Natural killer cell (primary cell): Measurements from ENCODE around the gene NFIA. TPM values are rescaled to one million over a fixed set of nuclear protein-coding genes. Genes with fewer than 3 reads are reported as not detected.

Experiments used
- ATAC-seq, 3 donors: fragments of 150-1000 bp in 2 of 3; fragments of 200-7000 bp in 1 of 3; cut with Tn5 transposase; 1 replicate in 1 of 3; 2 replicates in 2 of 3; pipeline ENCODE4 v1.10.0; 2021; ENCODE audit warnings: mild to moderate bottlenecking in 2 of 3, moderate library complexity in 2 of 3
- DNase-seq, 2 donors: peaks; one replicate each; pipeline versions ENCODE4 v3.0.0 to v3.0.0-alpha.2; 2013 to 2021; ENCODE audit warnings: mixed read lengths in 1 of 2
- H3K27ac ChIP-seq: one replicate; pipeline ENCODE4 v1.5.1; 2013; ENCODE audit warnings: mild to moderate bottlenecking, low read length
- H3K27me3 ChIP-seq: one replicate; pipeline ENCODE4 v1.6.1; 2013; ENCODE audit warnings: low read length; ENCODE audit not compliant: control insufficient read depth, insufficient read depth
- H3K36me3 ChIP-seq: one replicate; pipeline ENCODE4 v1.6.1; 2013; ENCODE audit warnings: low read length; ENCODE audit not compliant: control insufficient read depth, insufficient read depth
- H3K4me1 ChIP-seq: one replicate; pipeline ENCODE4 v1.6.1; 2013; ENCODE audit warnings: low read length; ENCODE audit not compliant: control insufficient read depth, insufficient read depth
- H3K4me3 ChIP-seq: one replicate; pipeline ENCODE4 v1.5.1; 2013; ENCODE audit warnings: low read length
- H3K9me3 ChIP-seq: one replicate; pipeline ENCODE4 v1.6.1; 2013; ENCODE audit warnings: low read length; ENCODE audit not compliant: control insufficient read depth, insufficient read depth
- H3K27ac Mint-ChIP-seq, 2 donors: one replicate each; pipeline ENCODE4 v1.8.0; 2022; ENCODE audit warnings: mild to moderate bottlenecking in 2 of 2, mixed read lengths in 2 of 2, moderate library complexity in 1 of 2
- H3K27me3 Mint-ChIP-seq, 2 donors: one replicate each; pipeline ENCODE4 v1.8.0; 2022; ENCODE audit warnings: low read depth in 2 of 2, mixed read lengths in 2 of 2
- H3K36me3 Mint-ChIP-seq: one replicate; pipeline ENCODE4 v1.8.0; 2022; ENCODE audit warnings: mixed read lengths
- H3K4me1 Mint-ChIP-seq, 2 donors: one replicate each; pipeline ENCODE4 v1.8.0; 2022; ENCODE audit warnings: mixed read lengths in 2 of 2
- H3K4me3 Mint-ChIP-seq: one replicate; pipeline ENCODE4 v1.8.0; 2022; ENCODE audit warnings: mild to moderate bottlenecking, moderate library complexity, mixed read lengths
- H3K9me3 Mint-ChIP-seq, 2 donors: one replicate each; pipeline ENCODE4 v1.8.0; 2022; ENCODE audit warnings: mixed read lengths in 2 of 2
- WGBS: methylation state at CpG from one replicate; pipeline ENCODE4 v1.1.7; 2013; ENCODE audit warnings: missing lambda C conversion rate; ENCODE audit not compliant: insufficient coverage; 5-methylcytosine and 5-hydroxymethylcytosine counted together
- intact Hi-C: fragments of 100-400 bp; cut with micrococcal nuclease; formaldehyde crosslinking; loops from one replicate; pipeline ENCODE4 v1.14.2; 2022
- total RNA-seq, 4 donors: library from RNA; stranded (reverse); fragments of 120-200 nt in 1 of 4; gene quantifications; one replicate each; pipeline versions ENCODE4 v1.2.3 to v1.2.4, GENCODE V29; 2013 to 2022
- TF ChIP-seq, protein P1 (sequence below): fragments of 200-600 bp; IDR thresholded peaks from one replicate; pipeline ENCODE4 v1.8.0; 2022; ENCODE audit warnings: antibody characterized with exemption

The NFIA gene
- total RNA-seq, 3 donors from 2014 or later (not counting 1 experiment from before 2014, with no cell fraction given), result 3.5 to 6.5 (median 3.6) TPM

DNA sequence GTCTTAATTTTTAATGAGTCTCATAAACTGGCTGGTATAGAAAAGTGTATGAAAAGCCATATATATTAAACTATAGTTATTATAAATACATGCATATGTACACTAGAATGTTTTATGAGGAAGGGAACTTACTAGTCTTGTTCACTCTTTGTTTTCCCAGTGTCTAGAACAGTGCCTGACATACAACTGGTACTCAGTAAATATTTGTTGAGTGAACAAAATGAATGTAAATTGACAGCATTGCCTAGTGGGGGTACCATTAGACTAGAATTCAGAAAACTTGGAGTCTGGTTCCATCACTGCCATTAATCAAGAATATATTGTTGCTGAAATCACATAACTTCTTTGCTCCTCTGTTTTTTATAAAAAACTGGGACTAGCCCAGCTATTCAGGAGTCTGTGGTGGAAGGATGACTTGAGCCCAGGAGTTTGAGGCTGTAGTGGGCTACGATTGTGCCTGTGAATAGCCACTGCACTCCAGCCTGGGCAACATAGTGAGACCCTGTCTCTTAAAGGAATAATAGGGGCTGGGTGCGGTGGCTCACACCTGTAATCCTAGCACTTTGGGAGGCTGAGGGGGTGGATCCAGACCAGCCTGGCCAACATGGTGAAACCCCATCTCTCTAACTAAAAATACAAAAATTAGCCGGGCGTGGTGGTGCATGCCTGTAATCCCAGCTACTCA, 51.1 kb downstream of the NFIA start:
- Mint-ChIP-seq H3K27me3 (peaks cover 22 to 61% of the 10 kb centered on the region in 2 donors), H3K9me3 (no peaks in the 10 kb centered on the region), H3K4me1 (no peaks in the 10 kb centered on the region), H3K27ac (no peak overlapping the region), H3K4me3 (no peak overlapping the region), H3K36me3 (no peaks in the 10 kb centered on the region)
- Histone ChIP-seq H3K27me3 (peaks cover 7% of the 10 kb centered on the region), H3K4me1 (no peaks in the 10 kb centered on the region), H3K27ac (no peak overlapping the region), H3K9me3 (no peaks in the 10 kb centered on the region), H3K4me3 (no peak overlapping the region), H3K36me3 (no peaks in the 10 kb centered on the region)
- TF ChIP-seq, protein P1, sequence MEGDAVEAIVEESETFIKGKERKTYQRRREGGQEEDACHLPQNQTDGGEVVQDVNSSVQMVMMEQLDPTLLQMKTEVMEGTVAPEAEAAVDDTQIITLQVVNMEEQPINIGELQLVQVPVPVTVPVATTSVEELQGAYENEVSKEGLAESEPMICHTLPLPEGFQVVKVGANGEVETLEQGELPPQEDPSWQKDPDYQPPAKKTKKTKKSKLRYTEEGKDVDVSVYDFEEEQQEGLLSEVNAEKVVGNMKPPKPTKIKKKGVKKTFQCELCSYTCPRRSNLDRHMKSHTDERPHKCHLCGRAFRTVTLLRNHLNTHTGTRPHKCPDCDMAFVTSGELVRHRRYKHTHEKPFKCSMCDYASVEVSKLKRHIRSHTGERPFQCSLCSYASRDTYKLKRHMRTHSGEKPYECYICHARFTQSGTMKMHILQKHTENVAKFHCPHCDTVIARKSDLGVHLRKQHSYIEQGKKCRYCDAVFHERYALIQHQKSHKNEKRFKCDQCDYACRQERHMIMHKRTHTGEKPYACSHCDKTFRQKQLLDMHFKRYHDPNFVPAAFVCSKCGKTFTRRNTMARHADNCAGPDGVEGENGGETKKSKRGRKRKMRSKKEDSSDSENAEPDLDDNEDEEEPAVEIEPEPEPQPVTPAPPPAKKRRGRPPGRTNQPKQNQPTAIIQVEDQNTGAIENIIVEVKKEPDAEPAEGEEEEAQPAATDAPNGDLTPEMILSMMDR, result no peak
- no peak for ATAC-seq
- 93% methylated on average over 4 of the region's 4 CpGs for WGBS
- DNase-seq, result no peak
- intact Hi-C loops, result no loop called here

DNA sequence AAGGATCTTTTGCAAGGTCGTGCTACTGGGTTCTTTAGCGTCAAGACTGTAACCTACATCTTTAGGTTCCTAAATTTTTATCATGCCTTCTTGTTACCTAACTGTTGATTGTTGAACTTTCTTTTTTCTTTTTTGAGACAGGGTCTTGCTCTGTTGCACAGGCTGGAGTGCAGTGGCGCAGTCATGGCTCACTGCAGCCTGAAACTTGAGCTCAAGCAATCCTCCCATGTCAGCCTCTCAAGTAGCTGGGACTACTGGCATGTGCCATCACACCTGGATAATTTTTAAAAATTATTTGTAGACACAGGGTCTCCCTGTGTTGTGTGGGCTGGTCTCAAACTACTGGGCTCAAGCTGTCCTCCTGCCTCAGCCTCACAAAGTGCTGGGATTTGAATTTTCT, 52.9 kb downstream of the NFIA start:
- no peaks in the 10 kb centered on the region for H3K9me3 ChIP-seq
- H3K4me1 Mint-ChIP-seq, result peaks cover 1 to 2% of the 10 kb centered on the region in 2 donors
- H3K36me3 ChIP-seq, result no peaks in the 10 kb centered on the region
- WGBS, result 92% methylated on average over 3 of the region's 3 CpGs
- H3K4me3 ChIP-seq, result no peak overlapping the region
- ATAC-seq, result no peak
- no peak overlapping the region for H3K4me3 Mint-ChIP-seq
- no peak for DNase-seq
- H3K27ac Mint-ChIP-seq, result no peak overlapping the region
- no peaks in the 10 kb centered on the region for H3K9me3 Mint-ChIP-seq
- no peaks in the 10 kb centered on the region for H3K4me1 ChIP-seq
- H3K27ac ChIP-seq, result no peak overlapping the region
- H3K36me3 Mint-ChIP-seq, result no peaks in the 10 kb centered on the region
- TF ChIP-seq, protein P1, result no peak
- peaks cover 7% of the 10 kb centered on the region for H3K27me3 ChIP-seq
- peaks cover 30 to 69% of the 10 kb centered on the region in 2 donors for H3K27me3 Mint-ChIP-seq
- intact Hi-C loops, result no loop called here

DNA sequence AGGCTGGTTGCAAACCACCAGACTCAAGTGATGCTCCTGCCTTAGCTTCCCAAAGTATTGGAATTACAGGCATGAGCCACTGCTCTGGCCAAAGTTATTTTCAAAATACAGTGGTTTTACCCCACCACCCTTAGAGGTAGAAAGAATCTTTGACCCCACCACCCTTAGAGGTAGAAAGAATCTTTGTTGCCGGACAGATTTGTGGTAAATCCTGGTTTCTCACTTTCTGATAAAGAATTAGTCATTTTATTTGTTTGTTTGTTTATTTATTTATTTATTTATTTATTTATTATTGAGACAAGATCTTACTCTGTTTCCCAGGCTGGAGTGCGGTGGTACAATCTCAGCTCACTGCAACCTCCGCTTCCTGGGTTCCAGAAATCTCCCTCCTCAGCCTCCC, 55.9 kb downstream of the NFIA start:
- no peak overlapping the region for H3K4me3 ChIP-seq
- H3K27ac Mint-ChIP-seq, result no peak overlapping the region
- no peaks in the 10 kb centered on the region for H3K9me3 ChIP-seq
- H3K36me3 ChIP-seq, result no peaks in the 10 kb centered on the region
- ATAC-seq (no peak), DNase-seq (no peak)
- H3K4me1 Mint-ChIP-seq, result peaks cover 8 to 13% of the 10 kb centered on the region in 2 donors
- intact Hi-C loops, result no loop called here
- H3K27ac ChIP-seq, result no peak overlapping the region
- WGBS, result 100% methylated on average over 2 of the region's 3 CpGs
- peaks cover 10% of the 10 kb centered on the region for H3K27me3 ChIP-seq
- H3K4me3 Mint-ChIP-seq, result no peak overlapping the region
- H3K4me1 ChIP-seq, result peaks cover 3% of the 10 kb centered on the region
- H3K27me3 Mint-ChIP-seq, result peaks cover 41 to 78% of the 10 kb centered on the region in 2 donors
- H3K9me3 Mint-ChIP-seq, result no peaks in the 10 kb centered on the region
- TF ChIP-seq, protein P1, result no peak
- no peaks in the 10 kb centered on the region for H3K36me3 Mint-ChIP-seq
